C4-2B (cell line): ENCODE results near the gene SOX8.

Source experiments
- H3K27ac ChIP-seq: fragments of 450-650 bp; 2 replicates; pipeline ENCODE4 v1.5.1; 2017
- CTCF ChIP-seq: fragments of 450-650 bp; conservative IDR thresholded peaks from 2 replicates; pipeline ENCODE4 v1.5.1; 2017; ENCODE audit warnings: mild to moderate bottlenecking
- ZFX ChIP-seq: fragments of 450-650 bp; IDR thresholded peaks from 2 replicates; pipeline ENCODE4 v1.6.1; 2017

Gene SOX8

GRCh38 chr16:959232-960040 lies 22.1 kb upstream of the SOX8 start:
- TF ChIP-seq ZFX (no peak), CTCF (no peak)
- H3K27ac ChIP-seq = no peak overlapping the region

GRCh38 chr16:962366-962765 lies 19.2 kb upstream of the SOX8 start:
- TF ChIP-seq CTCF = no peak
- no peak overlapping the region for H3K27ac ChIP-seq

DNA sequence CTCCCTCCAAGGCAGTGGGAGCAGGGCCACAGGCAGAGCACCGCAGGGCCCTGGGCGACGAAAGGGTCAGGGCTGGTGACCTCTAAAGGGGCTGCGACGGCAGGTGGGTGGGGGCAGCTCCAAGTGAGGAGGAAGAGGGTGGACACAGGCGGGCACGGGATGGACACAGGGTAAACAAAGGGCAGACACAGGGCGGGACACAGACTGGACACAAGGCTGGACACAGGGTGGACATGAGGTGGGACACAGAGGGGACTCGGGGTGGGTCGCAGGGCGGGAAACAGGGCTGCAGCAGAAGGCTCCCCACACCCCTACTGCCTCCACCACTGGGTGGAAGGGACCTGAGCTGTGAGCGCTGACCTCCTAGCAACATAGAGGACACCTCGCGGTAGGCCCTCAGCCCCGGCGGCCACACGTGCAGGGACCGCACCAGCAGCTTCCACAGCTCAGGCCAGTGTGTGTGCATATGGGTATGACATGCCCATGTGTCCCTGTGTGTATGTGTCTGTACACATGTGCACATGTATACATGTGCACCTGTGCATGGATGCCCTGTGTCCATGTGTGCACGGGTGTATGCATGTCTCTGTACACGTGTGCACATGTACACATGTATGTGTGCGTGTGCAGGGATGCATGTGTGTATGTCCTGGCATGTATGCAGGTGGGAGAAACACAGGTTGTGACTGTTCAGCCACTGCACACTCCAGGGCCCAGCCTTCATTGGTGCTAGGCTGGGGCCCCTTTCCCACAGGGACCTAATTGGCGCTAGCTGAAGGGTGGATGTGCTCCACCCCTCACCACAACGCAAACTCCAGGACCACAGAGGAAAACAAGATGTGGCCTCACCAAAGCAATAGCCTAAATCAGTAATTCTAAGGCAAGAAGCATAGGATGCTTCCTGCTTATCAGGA lies 18.4 kb upstream of the SOX8 start:
- H3K27ac ChIP-seq = peak overlapping the region; percentile 97
- TF ChIP-seq ZFX = no peak
- no peak for TF ChIP-seq CTCF

DNA sequence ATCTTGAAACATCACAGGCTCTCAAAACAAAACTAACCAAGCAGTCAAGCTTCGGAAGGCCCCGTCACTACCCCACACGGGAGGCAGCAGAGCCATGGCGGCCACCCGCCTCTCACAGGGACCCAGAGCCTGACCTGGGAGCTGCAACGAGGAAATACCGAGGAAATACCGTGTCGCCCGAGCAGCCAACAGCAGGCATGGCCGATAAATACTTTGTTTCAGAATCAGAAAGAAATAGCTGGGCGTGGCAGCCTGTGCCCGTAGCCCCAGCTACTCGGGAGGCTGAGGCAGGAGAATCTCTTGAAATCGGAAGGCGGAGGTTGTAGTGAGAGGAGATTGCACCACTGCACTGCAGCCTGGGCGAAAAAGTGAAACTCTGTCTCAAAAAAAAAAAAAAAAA lies 17.7 kb upstream of the SOX8 start:
- TF ChIP-seq CTCF (no peak), ZFX (no peak)
- H3K27ac ChIP-seq = peak overlapping the region; percentile 97

GRCh38 chr16:964356-965035 lies 17.1 kb upstream of the SOX8 start:
- peak overlapping the region; percentile 97 for H3K27ac ChIP-seq
- TF ChIP-seq ZFX = no peak
- TF ChIP-seq CTCF = no peak

DNA sequence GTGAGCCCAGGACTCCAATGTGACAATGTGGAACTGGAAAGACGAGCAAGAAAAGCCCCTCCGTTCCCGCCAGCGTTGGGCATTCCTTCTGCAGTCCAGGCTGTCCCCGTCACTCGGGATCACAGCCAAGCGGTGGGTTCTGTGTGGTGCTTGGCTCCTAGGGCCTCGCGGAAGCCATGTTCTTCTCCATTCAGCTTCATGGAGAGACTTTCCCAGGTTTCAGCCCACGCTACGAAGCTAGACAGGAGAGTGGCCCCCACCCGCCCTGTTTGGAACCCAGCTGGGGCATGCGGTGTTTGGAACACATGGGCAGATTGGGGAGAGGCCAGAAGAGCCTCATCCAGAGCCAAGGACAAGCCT lies 16.6 kb upstream of the SOX8 start:
- no peak for TF ChIP-seq ZFX
- TF ChIP-seq CTCF = no peak
- H3K27ac ChIP-seq = peak overlapping the region; percentile 97

DNA sequence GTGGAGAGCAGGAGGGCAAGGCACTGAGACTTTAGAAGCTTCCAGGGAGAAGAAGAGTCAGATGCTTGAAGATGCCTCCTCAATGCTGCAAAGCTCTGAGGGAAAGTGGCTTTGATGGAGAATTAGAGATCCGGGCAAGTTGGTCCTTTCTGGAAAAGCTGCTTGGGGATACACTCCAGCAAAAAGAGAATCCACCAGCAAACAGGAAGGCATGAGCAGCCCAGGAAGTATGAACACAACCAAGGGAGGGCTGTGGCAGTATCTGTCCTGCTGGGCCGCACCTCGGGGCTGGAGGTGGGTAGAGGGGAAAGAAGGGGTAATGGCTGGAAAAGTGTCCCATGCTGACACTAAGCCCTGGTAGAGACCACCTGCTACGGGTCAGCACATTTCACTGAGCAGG lies 16.1 kb upstream of the SOX8 start:
- peak overlapping the region; percentile 97 for H3K27ac ChIP-seq
- TF ChIP-seq CTCF (no peak), ZFX (no peak)
